Uterus (tissue), 4 donors: ENCODE results near the gene GLIS2. TPM values are rescaled to one million over a fixed set of nuclear protein-coding genes. Genes with fewer than 3 reads are reported as not detected.
A peak's percentile ranks its signal among the peaks of the same experiment; 100 is the strongest.

ENCODE experiments used
- DNase-seq, 2 donors: peaks; one replicate each; pipeline ENCODE4 v3.0.0-alpha.2; 2019 to 2020
- H3K27ac ChIP-seq, 2 donors: fragments of 200-600 bp; sonication (generic); 1 replicate in 1 of 2; 2 replicates in 1 of 2; pipeline ENCODE4 v1.5.1; 2016 to 2018
- H3K27me3 ChIP-seq, 2 donors: fragments of 200-600 bp; sonication (generic); one replicate each; pipeline ENCODE4 v1.5.1; 2018 to 2019; ENCODE audit warnings: control low read depth in 1 of 2
- H3K36me3 ChIP-seq, 2 donors: fragments of 200-600 bp; sonication (generic); one replicate each; pipeline ENCODE4 v1.5.1; 2019; ENCODE audit warnings: control low read depth in 1 of 2
- H3K4me1 ChIP-seq, 2 donors: fragments of 200-600 bp; sonication (generic); one replicate each; pipeline ENCODE4 v1.5.1; 2018 to 2019; ENCODE audit warnings: control low read depth in 1 of 2
- H3K4me3 ChIP-seq, 2 donors: fragments of 200-600 bp; sonication (generic); 1 replicate in 1 of 2; 2 replicates in 1 of 2; pipeline ENCODE4 v1.5.1; 2018 to 2019; ENCODE audit warnings: mild to moderate bottlenecking in 1 of 2
- H3K9me3 ChIP-seq, 2 donors: fragments of 200-600 bp; sonication (generic); one replicate each; pipeline ENCODE4 v1.5.1; 2019; ENCODE audit warnings: control low read depth in 1 of 2
- POLR2A ChIP-seq, 2 donors: fragments of 450-650 bp; IDR thresholded peaks; one replicate each; pipeline ENCODE4 v1.6.1; 2016; ENCODE audit warnings: antibody characterized with exemption in 2 of 2, mild to moderate bottlenecking in 1 of 2, moderate library complexity in 1 of 2
- intact Hi-C: fragments of 100-400 bp; cut with DNase I; formaldehyde crosslinking; loops from one replicate; pipeline ENCODE4 v1.15.1; 2023; ENCODE audit warnings: low total_unique reads
- total RNA-seq, 4 donors: library from RNA; depleted of rRNA in 3 of 4; stranded (reverse); fragments of >200 nt in 3 of 4; gene quantifications; one replicate each; pipeline versions ENCODE4 v1.1.0 to v1.2.4, GENCODE V29; 2014 to 2023
- TF ChIP-seq, protein P1 (sequence below), 4 experiments: fragments of 200-600 bp in 2 of 4; fragments of 450-650 bp in 2 of 4; sonication (generic) in 2 of 4; IDR thresholded peaks; one replicate each; pipeline ENCODE4 v1.5.1; 2016 to 2019; ENCODE audit warnings: antibody characterized with exemption in 4 of 4, mild to moderate bottlenecking in 2 of 4, moderate library complexity in 1 of 4
- donor health status: DM: yes; HTN: yes; CAD: no.

Gene GLIS2
- 10 to 100 TPM in 1 of 4 donors, 1 to 10 TPM in 3; 2.9 to 55.8 (median 5.1) TPM for total RNA-seq

DNA sequence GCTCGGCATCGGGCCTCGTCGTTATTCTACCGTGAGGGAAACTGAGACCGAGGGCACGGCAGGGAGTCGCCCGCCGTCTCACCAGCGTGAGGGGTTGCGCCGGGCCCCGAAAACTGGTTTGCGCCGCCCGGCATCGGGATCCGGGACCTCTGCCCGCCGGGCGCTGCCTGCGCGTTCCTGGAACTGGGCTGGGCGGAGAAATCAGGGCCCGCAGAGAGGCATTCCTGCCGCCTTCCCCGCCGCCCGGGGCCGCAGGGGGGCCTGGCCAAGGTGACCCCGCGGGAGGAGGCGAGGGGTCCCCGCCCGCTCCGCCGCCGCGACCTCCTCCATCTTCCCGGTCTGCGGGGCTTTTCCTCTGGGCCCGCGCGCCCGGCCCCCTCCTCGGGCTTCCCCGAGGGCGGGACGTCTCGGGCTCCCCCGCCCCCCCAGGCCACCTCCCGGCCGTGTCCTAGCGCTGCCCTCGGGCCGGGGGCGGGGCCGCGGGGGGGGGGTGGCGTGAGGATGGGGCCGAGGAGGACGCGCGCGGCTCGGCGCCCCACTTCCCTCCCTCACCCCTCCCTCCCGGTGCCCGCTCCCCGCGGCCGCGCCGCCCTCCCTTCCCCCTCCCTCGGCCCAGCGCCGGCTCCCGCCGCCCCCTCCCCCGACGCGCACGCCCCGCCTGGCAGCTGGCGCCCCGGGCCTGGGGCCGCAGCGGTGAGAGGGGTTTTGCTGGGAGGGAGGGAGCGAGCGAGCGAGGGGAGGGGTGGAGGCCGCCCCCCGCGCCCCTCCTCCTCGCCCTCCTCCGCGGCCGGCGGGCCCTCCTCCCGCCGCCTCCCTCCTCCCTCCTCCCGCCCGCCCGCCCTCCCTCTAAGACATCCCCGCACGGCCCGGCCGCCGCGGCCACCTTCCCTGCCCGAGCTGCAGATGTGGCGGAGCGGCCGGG, at the start of gene GLIS2:
GLIS2 (plus strand) TSS at position 882 of the 922 bp plus-strand sequence. CDS start 16,214 bp downstream, outside the sequence.
- intact Hi-C loops: no loop called here
- Histone ChIP-seq H3K36me3 (no peaks in the 10 kb centered on the region), H3K4me3 (peak within 1 kb of the TSS; percentile 48 to 63), H3K4me1 (peaks cover 0 to 24% of the 10 kb centered on the region in 2 donors), H3K27me3 (no peaks in the 10 kb centered on the region), H3K27ac (peak within 1 kb of the TSS; percentile 90 to 96), H3K9me3 (no peaks in the 10 kb centered on the region)
- TF ChIP-seq, protein P1, sequence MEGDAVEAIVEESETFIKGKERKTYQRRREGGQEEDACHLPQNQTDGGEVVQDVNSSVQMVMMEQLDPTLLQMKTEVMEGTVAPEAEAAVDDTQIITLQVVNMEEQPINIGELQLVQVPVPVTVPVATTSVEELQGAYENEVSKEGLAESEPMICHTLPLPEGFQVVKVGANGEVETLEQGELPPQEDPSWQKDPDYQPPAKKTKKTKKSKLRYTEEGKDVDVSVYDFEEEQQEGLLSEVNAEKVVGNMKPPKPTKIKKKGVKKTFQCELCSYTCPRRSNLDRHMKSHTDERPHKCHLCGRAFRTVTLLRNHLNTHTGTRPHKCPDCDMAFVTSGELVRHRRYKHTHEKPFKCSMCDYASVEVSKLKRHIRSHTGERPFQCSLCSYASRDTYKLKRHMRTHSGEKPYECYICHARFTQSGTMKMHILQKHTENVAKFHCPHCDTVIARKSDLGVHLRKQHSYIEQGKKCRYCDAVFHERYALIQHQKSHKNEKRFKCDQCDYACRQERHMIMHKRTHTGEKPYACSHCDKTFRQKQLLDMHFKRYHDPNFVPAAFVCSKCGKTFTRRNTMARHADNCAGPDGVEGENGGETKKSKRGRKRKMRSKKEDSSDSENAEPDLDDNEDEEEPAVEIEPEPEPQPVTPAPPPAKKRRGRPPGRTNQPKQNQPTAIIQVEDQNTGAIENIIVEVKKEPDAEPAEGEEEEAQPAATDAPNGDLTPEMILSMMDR (IDR thresholded peaks at IDR 0.05): no peak
- TF ChIP-seq POLR2A (IDR thresholded peaks at IDR 0.05): peak in 1 of 2 donors; percentile 48
- DNase-seq: peak; percentile 80 to 82

GRCh38 chr16:4266372-4266771, 49.5 kb upstream of the GLIS2 start:
- Histone ChIP-seq H3K36me3 (no peaks in the 10 kb centered on the region), H3K4me1 (peaks cover 0 to 10% of the 10 kb centered on the region in 2 donors), H3K9me3 (no peaks in the 10 kb centered on the region), H3K27me3 (no peaks in the 10 kb centered on the region), H3K4me3 (no peak overlapping the region), H3K27ac (no peak overlapping the region)
- TF ChIP-seq, protein P1 (IDR thresholded peaks at IDR 0.05): no peak
- no peak for TF ChIP-seq POLR2A (IDR thresholded peaks at IDR 0.05)
- intact Hi-C loops: loop anchor here (10.0 kb wide), 1 partner anchor 72 kb away; no protein-coding TSS in a partner anchor
- DNase-seq: no peak

DNA sequence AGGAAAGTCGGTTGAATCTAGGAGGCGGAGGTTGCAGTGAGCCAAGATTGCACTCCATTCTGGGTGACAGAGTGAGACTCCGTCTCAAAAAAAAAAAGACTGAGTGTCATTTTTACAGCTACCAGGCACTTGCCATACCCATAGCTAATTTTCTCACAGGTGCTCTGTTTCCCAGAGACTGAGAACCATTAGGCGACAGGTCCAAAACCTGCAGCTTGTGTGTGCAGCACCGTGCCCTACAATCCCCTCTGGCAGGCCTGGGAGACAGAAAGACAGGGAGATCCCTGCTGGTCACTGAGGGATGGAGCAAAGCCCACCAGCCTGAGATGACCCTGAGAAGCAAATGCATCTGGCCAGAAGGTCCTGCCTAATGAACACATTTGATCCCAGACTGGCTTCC, 45.8 kb upstream of the GLIS2 start:
- Histone ChIP-seq H3K27me3 (no peaks in the 10 kb centered on the region), H3K9me3 (no peaks in the 10 kb centered on the region), H3K36me3 (no peaks in the 10 kb centered on the region), H3K4me3 (no peak overlapping the region), H3K27ac (no peak overlapping the region), H3K4me1 (peaks cover 0 to 5% of the 10 kb centered on the region in 2 donors)
- TF ChIP-seq POLR2A (IDR thresholded peaks at IDR 0.05): no peak
- TF ChIP-seq, protein P1 (IDR thresholded peaks at IDR 0.05): no peak
- intact Hi-C loops: no loop called here
- no peak for DNase-seq

DNA sequence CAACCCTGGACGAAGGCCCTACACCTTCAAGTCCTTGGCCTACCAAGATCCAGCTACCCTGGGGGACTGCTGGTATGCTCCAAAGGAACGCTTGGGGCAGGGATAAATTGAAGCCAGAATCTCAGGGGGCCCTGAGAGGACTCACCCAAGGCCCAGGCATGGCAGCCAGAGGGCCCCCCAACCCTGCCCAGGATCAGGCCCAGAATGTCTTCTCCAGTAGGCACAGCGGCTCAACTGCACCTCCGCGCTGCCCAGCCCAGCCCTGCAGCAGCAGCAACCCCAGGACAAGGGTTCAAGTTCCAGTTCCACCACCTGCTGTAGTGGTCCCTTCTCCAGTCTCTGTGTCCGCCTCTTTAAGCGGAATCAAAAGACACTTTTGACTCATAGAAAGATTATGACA, 45.3 kb upstream of the GLIS2 start:
- Histone ChIP-seq H3K27ac (peak overlapping the region in 1 of 2 donors; percentile 88), H3K4me3 (no peak overlapping the region), H3K36me3 (no peaks in the 10 kb centered on the region), H3K4me1 (peaks cover 0 to 5% of the 10 kb centered on the region in 2 donors), H3K27me3 (no peaks in the 10 kb centered on the region), H3K9me3 (no peaks in the 10 kb centered on the region)
- no peak for DNase-seq
- intact Hi-C loops: no loop called here
- no peak for TF ChIP-seq POLR2A (IDR thresholded peaks at IDR 0.05)
- TF ChIP-seq, protein P1 (IDR thresholded peaks at IDR 0.05): no peak
